ENCODE results near the gene CLIC3.
A peak's percentile ranks its signal among the peaks of the same experiment; 100 is the strongest.

Gene CLIC3

GRCh38 chr9:136979769-136980587, 16.4 kb downstream of the CLIC3 start:
- no peak overlapping the region for H3K27ac ChIP-seq
- TF ChIP-seq, protein P1, sequence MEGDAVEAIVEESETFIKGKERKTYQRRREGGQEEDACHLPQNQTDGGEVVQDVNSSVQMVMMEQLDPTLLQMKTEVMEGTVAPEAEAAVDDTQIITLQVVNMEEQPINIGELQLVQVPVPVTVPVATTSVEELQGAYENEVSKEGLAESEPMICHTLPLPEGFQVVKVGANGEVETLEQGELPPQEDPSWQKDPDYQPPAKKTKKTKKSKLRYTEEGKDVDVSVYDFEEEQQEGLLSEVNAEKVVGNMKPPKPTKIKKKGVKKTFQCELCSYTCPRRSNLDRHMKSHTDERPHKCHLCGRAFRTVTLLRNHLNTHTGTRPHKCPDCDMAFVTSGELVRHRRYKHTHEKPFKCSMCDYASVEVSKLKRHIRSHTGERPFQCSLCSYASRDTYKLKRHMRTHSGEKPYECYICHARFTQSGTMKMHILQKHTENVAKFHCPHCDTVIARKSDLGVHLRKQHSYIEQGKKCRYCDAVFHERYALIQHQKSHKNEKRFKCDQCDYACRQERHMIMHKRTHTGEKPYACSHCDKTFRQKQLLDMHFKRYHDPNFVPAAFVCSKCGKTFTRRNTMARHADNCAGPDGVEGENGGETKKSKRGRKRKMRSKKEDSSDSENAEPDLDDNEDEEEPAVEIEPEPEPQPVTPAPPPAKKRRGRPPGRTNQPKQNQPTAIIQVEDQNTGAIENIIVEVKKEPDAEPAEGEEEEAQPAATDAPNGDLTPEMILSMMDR (conservative IDR thresholded peaks at IDR 0.05), result no peak

- no peak overlapping the region for H3K27ac ChIP-seq
- TF ChIP-seq, protein P1 (conservative IDR thresholded peaks at IDR 0.05), result no peak
These were observed 17.4 kb downstream of the CLIC3 start for GRCh38 chr9:136978865-136979544.

DNA sequence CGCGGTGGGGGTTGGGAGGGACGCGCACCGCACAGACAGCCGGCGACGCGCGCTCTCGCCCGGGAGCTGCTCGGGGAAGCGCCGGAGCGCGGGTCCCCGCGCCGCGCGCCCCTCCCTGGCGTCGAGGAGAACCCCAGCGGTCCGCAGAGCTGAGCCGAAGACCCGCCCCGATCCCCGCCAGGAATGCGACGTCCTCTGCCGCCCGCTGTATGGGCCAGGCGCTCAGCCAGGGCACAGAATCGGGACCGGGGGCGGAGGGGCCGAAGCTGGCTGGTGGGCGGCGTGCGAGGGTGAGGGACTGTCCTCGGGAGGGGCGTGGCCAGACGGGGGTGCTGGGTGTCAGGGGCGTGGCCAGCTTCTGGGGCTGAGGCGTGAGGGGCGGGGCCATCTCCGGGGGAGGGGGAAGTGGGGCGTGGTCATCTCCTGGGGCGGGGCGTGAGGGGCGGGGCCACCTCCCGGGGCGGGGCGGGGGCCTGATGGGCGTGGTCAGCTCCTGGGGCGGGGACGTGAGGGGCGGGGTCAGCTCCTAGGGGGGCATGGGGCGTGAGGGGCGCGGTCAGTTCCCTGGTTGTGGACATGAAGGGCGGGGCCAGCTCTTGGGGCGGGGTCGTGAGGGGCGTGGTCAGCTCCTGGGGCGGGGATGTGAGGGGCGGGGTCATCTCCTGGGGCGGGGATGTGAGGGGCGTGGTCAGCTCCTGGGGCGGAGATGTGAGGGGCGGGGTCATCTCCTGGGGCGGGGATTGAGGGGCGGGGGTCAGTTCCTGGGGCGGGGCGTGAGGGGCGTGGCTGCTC, 18.1 kb downstream of the CLIC3 start:
- TF ChIP-seq, protein P1 (conservative IDR thresholded peaks at IDR 0.05), result no peak
- peak overlapping the region; percentile 31; the same call in 1 of the 2 replicates for H3K27ac ChIP-seq

GRCh38 chr9:136977649-136978072, 18.7 kb downstream of the CLIC3 start:
- TF ChIP-seq, protein P1 (conservative IDR thresholded peaks at IDR 0.05), result no peak
- peak overlapping the region; percentile 31; the same call in 1 of the 2 replicates for H3K27ac ChIP-seq

DNA sequence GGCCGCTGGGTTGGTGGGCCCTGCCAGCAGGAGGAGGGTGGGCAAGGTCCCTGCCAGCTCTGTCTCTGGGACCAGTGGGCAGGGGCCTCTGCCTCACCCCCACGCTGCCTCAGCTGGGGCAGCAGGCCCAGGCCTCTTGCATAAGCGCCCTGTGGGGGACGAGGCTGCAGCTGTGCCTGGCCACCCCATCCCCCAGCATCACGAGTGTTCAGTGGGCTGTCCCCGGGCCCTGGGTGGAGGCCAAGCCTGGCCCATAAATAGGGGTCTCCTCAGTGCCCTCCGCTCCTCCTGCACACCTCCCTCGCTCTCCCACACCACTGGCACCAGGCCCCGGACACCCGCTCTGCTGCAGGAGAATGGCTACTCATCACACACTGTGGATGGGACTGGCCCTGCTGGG, 19.1 kb downstream of the CLIC3 start, which contains the start of gene PTGDS:
PTGDS (plus strand) TSS at position 282 of the 400 bp plus-strand sequence; CDS start at position 357, 75 bp downstream.
- TF ChIP-seq, protein P1 (conservative IDR thresholded peaks at IDR 0.05), result no peak
- peak within 1 kb of the TSS; percentile 31; the same call in 1 of the 2 replicates for H3K27ac ChIP-seq

GRCh38 chr9:136975644-136976043, 20.7 kb downstream of the CLIC3 start:
- no peak overlapping the region for H3K27ac ChIP-seq
- TF ChIP-seq, protein P1 (conservative IDR thresholded peaks at IDR 0.05), result no peak

All from VCaP (cell line).